Activated CD4-positive, alpha-beta T cell treated with anti-CD3 and anti-CD28 coated beads for 1 hour (primary cell): ENCODE data around the gene ANKRD17.
A peak's percentile ranks its signal among the peaks of the same experiment; 100 is the strongest.
"Not testable (repeated sequence)": the region's sequence is repeated elsewhere in the genome, so short reads cannot be mapped to it uniquely, and the experiment has no call there.

Experiments
- DNase-seq: peaks from one replicate; pipeline ENCODE4 v3.0.0-alpha.2; 2020

ANKRD17 gene

GRCh38 chr4:73258686-73259570 is at the start of gene ANKRD17:
TSS of gene ANKRD17 (minus strand) at chr4:73258798. CDS start at chr4:73258668, 130 bp downstream.
- DNase-seq: peak; percentile 80

- no peak for DNase-seq
Observed at GRCh38 chr4:73308286-73308685, 49.7 kb upstream of the ANKRD17 start.

- no peak for DNase-seq
Observed at GRCh38 chr4:73303711-73304110, 45.1 kb upstream of the ANKRD17 start.

- no peak for DNase-seq
Observed at GRCh38 chr4:73299548-73300280, 41.1 kb upstream of the ANKRD17 start.

- DNase-seq: not testable (repeated sequence)
Observed at GRCh38 chr4:73292661-73293060, 34.1 kb upstream of the ANKRD17 start.

GRCh38 chr4:73281982-73282381 is 23.4 kb upstream of the ANKRD17 start:
- no peak for DNase-seq

- no peak for DNase-seq
Observed at GRCh38 chr4:73281396-73281795, 22.8 kb upstream of the ANKRD17 start.

- no peak for DNase-seq
Observed at GRCh38 chr4:73277201-73277600, 18.6 kb upstream of the ANKRD17 start.

- no peak for DNase-seq
Observed at GRCh38 chr4:73275318-73275654, 16.7 kb upstream of the ANKRD17 start.

- no peak for DNase-seq
Observed at GRCh38 chr4:73272816-73273215, 14.2 kb upstream of the ANKRD17 start.

GRCh38 chr4:73267050-73267449 is 8.5 kb upstream of the ANKRD17 start:
- no peak for DNase-seq

- no peak for DNase-seq
Observed at GRCh38 chr4:73259571-73260090, 1.0 kb upstream of the ANKRD17 start.

GRCh38 chr4:73258436-73258685 is 237 bp downstream of the ANKRD17 start:
- no peak for DNase-seq

- DNase-seq: no peak
Observed at GRCh38 chr4:73257651-73258435, 755 bp downstream of the ANKRD17 start.

GRCh38 chr4:73257234-73257633 is 1.4 kb downstream of the ANKRD17 start:
- DNase-seq: peak; percentile 32

GRCh38 chr4:73255847-73256246 is 2.8 kb downstream of the ANKRD17 start:
- not testable (repeated sequence) for DNase-seq

GRCh38 chr4:73252001-73252400 is 6.6 kb downstream of the ANKRD17 start:
- no peak for DNase-seq

- DNase-seq: no peak
Observed at GRCh38 chr4:73251384-73251783, 7.2 kb downstream of the ANKRD17 start.

GRCh38 chr4:73250642-73251041 is 8.0 kb downstream of the ANKRD17 start:
- no peak for DNase-seq

GRCh38 chr4:73248821-73249220 is 9.8 kb downstream of the ANKRD17 start:
- no peak for DNase-seq

GRCh38 chr4:73248416-73248815 is 10.2 kb downstream of the ANKRD17 start:
- no peak for DNase-seq

GRCh38 chr4:73247100-73247499 is 11.5 kb downstream of the ANKRD17 start:
- DNase-seq: no peak

- no peak for DNase-seq
Observed at GRCh38 chr4:73245955-73246354, 12.6 kb downstream of the ANKRD17 start.
